Femur (tissue), 1 donor: ENCODE data around the gene SLC45A2.
"Not testable (repeated sequence)": the region's sequence is repeated elsewhere in the genome, so short reads cannot be mapped to it uniquely, and the experiment has no call there.

Experiments
- DNase-seq: peaks from one replicate; pipeline ENCODE4 v3.0.0-alpha.2; 2017

The SLC45A2 gene

DNA sequence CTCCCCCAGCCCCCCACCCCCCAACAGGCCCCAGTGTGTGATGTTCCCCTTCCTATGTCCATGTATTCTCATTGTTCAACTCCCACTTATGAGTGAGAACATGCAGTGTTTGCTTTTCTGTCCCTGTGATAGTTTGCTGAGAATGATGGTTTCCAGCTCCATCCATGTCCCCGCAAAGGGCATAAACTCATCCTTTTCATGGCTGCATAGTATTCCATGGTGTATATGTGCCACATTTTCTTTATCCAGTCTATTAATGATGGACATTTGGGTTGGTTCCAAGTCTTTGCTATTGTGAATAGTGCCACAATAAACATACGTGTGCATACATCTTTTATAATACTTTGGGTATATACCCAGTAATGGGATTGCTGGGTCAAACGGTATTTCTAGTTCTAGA, 69.6 kb downstream of the SLC45A2 start:
- DNase-seq: not testable (repeated sequence)

DNA sequence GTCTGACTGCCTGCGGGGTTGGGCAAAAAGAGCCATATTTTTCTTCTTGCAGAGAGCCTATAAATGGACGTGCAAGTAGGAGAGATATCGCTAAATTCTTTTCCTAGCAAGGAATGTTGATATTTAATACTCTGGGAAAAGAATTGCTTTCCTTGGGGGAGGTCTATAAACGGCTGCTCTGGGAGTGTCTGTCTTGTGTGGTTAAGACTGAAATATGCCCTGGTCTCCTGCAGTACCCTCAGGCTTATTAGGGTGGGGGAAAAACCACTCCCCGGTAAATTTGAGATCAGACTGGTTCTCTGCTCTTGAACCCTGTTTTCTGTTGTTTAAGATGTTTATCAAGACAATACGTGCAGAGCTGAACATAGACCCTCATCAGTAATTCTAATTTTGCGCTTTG, 78.2 kb downstream of the SLC45A2 start:
- DNase-seq: not testable (repeated sequence)

DNA sequence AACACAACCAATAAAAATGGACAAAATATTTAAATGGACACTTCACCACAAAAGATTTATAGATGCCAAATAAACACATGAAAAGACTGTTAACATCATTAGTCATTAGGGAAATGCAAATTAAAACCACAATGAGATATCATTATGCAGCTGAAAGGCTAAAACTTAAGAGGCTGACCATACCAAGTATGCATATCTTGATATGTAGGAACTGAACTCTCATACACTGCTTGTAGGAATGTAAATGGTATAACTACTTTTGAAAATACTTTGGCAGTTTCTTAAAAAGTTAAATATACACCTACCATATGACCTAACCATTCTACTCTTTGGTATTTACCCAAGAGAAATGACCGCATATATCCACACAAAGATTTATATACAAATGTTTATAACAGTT, 79.1 kb downstream of the SLC45A2 start:
- no peak for DNase-seq

DNA sequence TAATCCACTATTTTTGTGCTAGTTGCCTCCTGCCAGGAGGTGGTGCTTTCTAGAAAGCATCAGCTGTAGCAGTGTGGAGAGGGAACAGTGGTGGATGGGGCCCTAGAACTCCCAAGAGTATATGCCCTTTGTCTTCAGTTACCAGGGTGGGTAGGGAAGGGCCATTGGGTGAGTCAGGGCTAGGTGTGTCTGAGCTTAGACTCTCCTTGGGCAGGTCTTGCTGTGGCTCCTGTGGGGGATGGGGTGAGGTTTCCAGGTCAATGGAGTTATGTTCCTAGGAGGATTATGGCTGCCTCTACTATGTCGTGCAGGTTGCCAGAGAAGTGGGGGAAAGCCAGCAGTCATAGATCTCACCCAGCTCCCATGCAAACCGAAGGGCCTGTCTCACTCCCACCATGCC, 81.4 kb downstream of the SLC45A2 start:
- DNase-seq: no peak

DNA sequence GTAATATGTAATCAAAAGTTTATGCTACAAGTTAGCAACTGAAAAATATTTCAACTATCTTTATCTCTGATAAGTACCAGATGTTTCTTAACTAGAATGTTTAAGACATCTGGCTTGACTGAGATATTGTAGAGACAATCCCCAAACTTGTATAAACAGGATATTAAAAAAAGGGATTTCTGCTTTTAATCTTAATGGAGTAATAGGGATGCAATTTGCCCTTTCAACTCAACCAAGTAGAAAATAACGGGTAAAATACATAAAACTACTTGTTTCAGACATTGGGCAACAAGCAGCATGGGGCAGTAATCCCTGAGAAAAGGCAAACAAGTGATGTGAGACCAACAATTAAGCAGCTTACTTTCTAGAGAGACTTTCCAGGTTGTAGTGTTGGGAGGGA, 83.3 kb downstream of the SLC45A2 start:
- DNase-seq: no peak
